Stimulated activated CD4-positive, alpha-beta T cell treated with anti-CD3 and anti-CD28 coated beads, Interleukin-4, amount 100 ng/mL, for 48 hours (primary cell): Measurements from ENCODE around the gene CACNA1A.
"Not testable (repeated sequence)": the region's sequence is repeated elsewhere in the genome, so short reads cannot be mapped to it uniquely, and the experiment has no call there.

Source experiments
- DNase-seq, 2 donors: peaks; one replicate each; pipeline ENCODE4 v3.0.0-alpha.2; 2020; ENCODE audit warnings: low read depth in 2 of 2

Gene CACNA1A

GRCh38 chr19:13363954-13364353 lies 142.3 kb downstream of the CACNA1A start:
- DNase-seq = no peak

GRCh38 chr19:13363245-13363644 lies 143.0 kb downstream of the CACNA1A start:
- no peak for DNase-seq

- DNase-seq = no peak
These were observed 143.6 kb downstream of the CACNA1A start for GRCh38 chr19:13362668-13363067.

- not testable (repeated sequence) for DNase-seq
These were observed 144.6 kb downstream of the CACNA1A start for GRCh38 chr19:13361726-13362125.

- DNase-seq = no peak
These were observed 149.5 kb downstream of the CACNA1A start for GRCh38 chr19:13356686-13357280.

GRCh38 chr19:13356185-13356584 lies 150.1 kb downstream of the CACNA1A start:
- no peak for DNase-seq

- DNase-seq = no peak
These were observed 150.9 kb downstream of the CACNA1A start for GRCh38 chr19:13355356-13355755.

GRCh38 chr19:13353625-13354024 lies 152.7 kb downstream of the CACNA1A start:
- DNase-seq = no peak

GRCh38 chr19:13350759-13351158 lies 155.5 kb downstream of the CACNA1A start:
- DNase-seq = no peak

GRCh38 chr19:13350072-13350471 lies 156.2 kb downstream of the CACNA1A start:
- DNase-seq = no peak

GRCh38 chr19:13347367-13347766 lies 158.9 kb downstream of the CACNA1A start:
- no peak for DNase-seq

- no peak for DNase-seq
These were observed 162.8 kb downstream of the CACNA1A start for GRCh38 chr19:13343514-13343913.

- no peak for DNase-seq
These were observed 163.6 kb downstream of the CACNA1A start for GRCh38 chr19:13342672-13343071.

GRCh38 chr19:13339869-13340268 lies 166.4 kb downstream of the CACNA1A start:
- no peak for DNase-seq

- no peak for DNase-seq
These were observed 169.1 kb downstream of the CACNA1A start for GRCh38 chr19:13337181-13337580.

- no peak for DNase-seq
These were observed 171.3 kb downstream of the CACNA1A start for GRCh38 chr19:13334801-13335481.

GRCh38 chr19:13330285-13330684 lies 176.0 kb downstream of the CACNA1A start:
- DNase-seq = no peak

GRCh38 chr19:13329766-13330165 lies 176.5 kb downstream of the CACNA1A start:
- DNase-seq = no peak

GRCh38 chr19:13328241-13328640 lies 178.0 kb downstream of the CACNA1A start:
- no peak for DNase-seq

- no peak for DNase-seq
These were observed 186.8 kb downstream of the CACNA1A start for GRCh38 chr19:13319526-13319925.

- DNase-seq = no peak
These were observed 188.1 kb downstream of the CACNA1A start for GRCh38 chr19:13318190-13318589.

- DNase-seq = no peak
These were observed 190.8 kb downstream of the CACNA1A start for GRCh38 chr19:13315495-13315894.

- DNase-seq = no peak
These were observed 191.5 kb downstream of the CACNA1A start for GRCh38 chr19:13314761-13315160.

- DNase-seq = no peak
These were observed 192.4 kb downstream of the CACNA1A start for GRCh38 chr19:13313875-13314274.
